C4-2B (cell line): ENCODE results near the gene TP53TG3F.
"Not testable (repeated sequence)": the region's sequence is repeated elsewhere in the genome, so short reads cannot be mapped to it uniquely, and the experiment has no call there.

Experiments
- ZFX ChIP-seq: fragments of 450-650 bp; IDR thresholded peaks from 2 replicates; pipeline ENCODE4 v1.6.1; 2017
- TF ChIP-seq, protein P1 (sequence below): fragments of 450-650 bp; conservative IDR thresholded peaks from 2 replicates; pipeline ENCODE4 v1.5.1; 2017; ENCODE audit warnings: mild to moderate bottlenecking

DNA sequence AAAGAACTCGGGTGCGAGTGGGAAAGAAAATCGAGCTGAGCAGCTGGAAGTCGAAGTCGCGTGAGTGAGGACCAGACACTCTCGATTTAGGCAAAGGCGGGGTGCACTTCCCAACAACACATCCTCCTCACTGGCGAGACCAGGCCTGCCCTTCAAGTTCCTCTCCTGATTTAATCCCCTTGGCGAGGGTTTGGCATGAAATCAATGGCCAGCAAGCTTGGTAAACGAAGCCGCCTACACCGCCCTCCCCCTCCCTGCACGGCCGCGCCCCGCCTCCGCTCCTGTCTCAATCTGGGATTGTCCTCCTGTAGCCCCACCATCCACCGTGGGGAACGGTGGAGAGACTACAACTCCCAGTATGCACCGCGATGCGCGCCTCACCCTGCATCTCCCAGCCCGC is at the start of gene TP53TG3F:
- TF ChIP-seq, protein P1, sequence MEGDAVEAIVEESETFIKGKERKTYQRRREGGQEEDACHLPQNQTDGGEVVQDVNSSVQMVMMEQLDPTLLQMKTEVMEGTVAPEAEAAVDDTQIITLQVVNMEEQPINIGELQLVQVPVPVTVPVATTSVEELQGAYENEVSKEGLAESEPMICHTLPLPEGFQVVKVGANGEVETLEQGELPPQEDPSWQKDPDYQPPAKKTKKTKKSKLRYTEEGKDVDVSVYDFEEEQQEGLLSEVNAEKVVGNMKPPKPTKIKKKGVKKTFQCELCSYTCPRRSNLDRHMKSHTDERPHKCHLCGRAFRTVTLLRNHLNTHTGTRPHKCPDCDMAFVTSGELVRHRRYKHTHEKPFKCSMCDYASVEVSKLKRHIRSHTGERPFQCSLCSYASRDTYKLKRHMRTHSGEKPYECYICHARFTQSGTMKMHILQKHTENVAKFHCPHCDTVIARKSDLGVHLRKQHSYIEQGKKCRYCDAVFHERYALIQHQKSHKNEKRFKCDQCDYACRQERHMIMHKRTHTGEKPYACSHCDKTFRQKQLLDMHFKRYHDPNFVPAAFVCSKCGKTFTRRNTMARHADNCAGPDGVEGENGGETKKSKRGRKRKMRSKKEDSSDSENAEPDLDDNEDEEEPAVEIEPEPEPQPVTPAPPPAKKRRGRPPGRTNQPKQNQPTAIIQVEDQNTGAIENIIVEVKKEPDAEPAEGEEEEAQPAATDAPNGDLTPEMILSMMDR, result not testable (repeated sequence)
- not testable (repeated sequence) for TF ChIP-seq ZFX
